NCI-H128 (cell line): ENCODE data around the gene TAF11L14.

Source experiments
- DNase-seq: peaks from one replicate; lab custom pipeline; 2025; ENCODE audit not compliant: unreplicated experiment; lab: John Stamatoyannopoulos, UW

The TAF11L14 gene

GRCh38 chr5:17678751-17679324, 44.6 kb downstream of the TAF11L14 start:
- DNase-seq: no peak

- no peak for DNase-seq
Observed at GRCh38 chr5:17679597-17680203, 45.4 kb downstream of the TAF11L14 start.

- DNase-seq: no peak
Observed at GRCh38 chr5:17680737-17681136, 46.5 kb downstream of the TAF11L14 start.
